Mesangial cell (primary cell): Measurements from ENCODE around the gene RAPH1. TPM values are rescaled to one million over a fixed set of nuclear protein-coding genes. Genes with fewer than 3 reads are reported as not detected.

Experiments
- total RNA-seq: library from RNA; depleted of rRNA; stranded (reverse); fragments of >200 nt; gene quantifications from 2 replicates; pipeline ENCODE4 v1.2.3, GENCODE V29; 2015

RAPH1 gene, protein sequence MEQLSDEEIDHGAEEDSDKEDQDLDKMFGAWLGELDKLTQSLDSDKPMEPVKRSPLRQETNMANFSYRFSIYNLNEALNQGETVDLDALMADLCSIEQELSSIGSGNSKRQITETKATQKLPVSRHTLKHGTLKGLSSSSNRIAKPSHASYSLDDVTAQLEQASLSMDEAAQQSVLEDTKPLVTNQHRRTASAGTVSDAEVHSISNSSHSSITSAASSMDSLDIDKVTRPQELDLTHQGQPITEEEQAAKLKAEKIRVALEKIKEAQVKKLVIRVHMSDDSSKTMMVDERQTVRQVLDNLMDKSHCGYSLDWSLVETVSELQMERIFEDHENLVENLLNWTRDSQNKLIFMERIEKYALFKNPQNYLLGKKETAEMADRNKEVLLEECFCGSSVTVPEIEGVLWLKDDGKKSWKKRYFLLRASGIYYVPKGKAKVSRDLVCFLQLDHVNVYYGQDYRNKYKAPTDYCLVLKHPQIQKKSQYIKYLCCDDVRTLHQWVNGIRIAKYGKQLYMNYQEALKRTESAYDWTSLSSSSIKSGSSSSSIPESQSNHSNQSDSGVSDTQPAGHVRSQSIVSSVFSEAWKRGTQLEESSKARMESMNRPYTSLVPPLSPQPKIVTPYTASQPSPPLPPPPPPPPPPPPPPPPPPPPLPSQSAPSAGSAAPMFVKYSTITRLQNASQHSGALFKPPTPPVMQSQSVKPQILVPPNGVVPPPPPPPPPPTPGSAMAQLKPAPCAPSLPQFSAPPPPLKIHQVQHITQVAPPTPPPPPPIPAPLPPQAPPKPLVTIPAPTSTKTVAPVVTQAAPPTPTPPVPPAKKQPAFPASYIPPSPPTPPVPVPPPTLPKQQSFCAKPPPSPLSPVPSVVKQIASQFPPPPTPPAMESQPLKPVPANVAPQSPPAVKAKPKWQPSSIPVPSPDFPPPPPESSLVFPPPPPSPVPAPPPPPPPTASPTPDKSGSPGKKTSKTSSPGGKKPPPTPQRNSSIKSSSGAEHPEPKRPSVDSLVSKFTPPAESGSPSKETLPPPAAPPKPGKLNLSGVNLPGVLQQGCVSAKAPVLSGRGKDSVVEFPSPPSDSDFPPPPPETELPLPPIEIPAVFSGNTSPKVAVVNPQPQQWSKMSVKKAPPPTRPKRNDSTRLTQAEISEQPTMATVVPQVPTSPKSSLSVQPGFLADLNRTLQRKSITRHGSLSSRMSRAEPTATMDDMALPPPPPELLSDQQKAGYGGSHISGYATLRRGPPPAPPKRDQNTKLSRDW
- 6.7 and 8.8 TPM in 2 replicates for total RNA-seq

DNA sequence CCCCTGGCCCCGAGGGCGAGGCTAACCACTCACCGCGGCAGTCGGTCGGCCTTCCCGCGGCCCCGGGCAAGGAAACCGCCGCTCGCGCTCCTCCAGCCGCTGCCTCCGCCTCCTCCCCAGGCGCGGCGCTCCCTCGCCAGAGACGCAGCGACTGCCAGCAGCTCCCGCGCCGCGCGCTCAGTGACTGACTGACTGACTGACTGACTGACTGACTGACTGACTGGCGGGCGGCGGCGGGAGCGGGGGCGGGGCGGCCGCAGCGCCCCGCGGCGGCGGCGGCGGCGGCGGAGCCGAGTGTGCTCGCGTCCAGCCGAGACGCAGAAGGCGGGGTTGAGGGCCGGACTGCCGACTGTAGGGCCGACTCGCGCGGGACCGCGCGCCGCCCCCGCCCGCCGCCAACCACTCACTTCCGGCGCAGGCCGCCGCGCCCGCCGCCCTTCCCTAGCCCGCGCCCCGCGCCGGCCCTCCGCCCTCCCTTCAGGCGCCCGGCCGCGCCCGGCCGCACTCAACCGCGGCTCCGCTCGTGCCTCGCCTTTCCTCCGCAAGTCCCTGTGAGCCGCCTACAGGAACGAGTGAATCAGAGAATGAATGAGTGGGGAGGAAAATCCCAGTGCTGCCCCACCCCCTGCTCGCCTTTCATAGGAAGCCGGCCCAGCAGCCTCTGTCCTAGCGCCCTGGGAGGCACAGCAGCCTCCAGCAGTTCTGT, at the start of gene RAPH1:
TSS of gene RAPH1 (minus strand) at position 224 of the 706 bp plus-strand sequence. CDS start 39,948 bp downstream, outside the sequence.

Other genes starting within 250 kb of the RAPH1 start
- gene ABI2, start 206.9 kb downstream of the RAPH1 start, total RNA-seq: 36.5 and 49.7 TPM in 2 replicates
- gene CD28, start 171.3 kb upstream of the RAPH1 start, total RNA-seq: not detected in 2 replicates